Gastroesophageal sphincter (tissue), 4 donors: ENCODE results near the gene DRC1. TPM values are rescaled to one million over a fixed set of nuclear protein-coding genes. Genes with fewer than 3 reads are reported as not detected.

Experiments used
- ATAC-seq: fragments of 150-250 bp; one replicate; pipeline ENCODE4 v1.9.1; 2016; ENCODE audit warnings: mild to moderate bottlenecking, moderate library complexity
- H3K27ac ChIP-seq, 4 donors: fragments of 200-600 bp; sonication (generic) in 3 of 4; 1 replicate in 3 of 4; 2 replicates in 1 of 4; pipeline ENCODE4 v1.5.1; 2016 to 2019
- H3K27me3 ChIP-seq: fragments of 200-600 bp; sonication (generic); one replicate; pipeline ENCODE4 v1.5.1; 2019
- H3K36me3 ChIP-seq, 2 donors: fragments of 200-600 bp; sonication (generic); one replicate each; pipeline ENCODE4 v1.5.1; 2019; ENCODE audit warnings: control low read depth in 1 of 2
- H3K4me1 ChIP-seq, 3 donors: fragments of 200-600 bp; sonication (generic); 1 replicate in 2 of 3; 2 replicates in 1 of 3; pipeline ENCODE4 v1.5.1; 2016 to 2019; ENCODE audit warnings: control low read depth in 2 of 3
- H3K4me3 ChIP-seq, 2 donors: fragments of 200-600 bp; sonication (generic); one replicate each; pipeline ENCODE4 v1.5.1; 2019; ENCODE audit warnings: mild to moderate bottlenecking in 1 of 2, moderate library complexity in 1 of 2
- H3K9me3 ChIP-seq, 3 donors: fragments of 200-600 bp; sonication (generic); one replicate each; pipeline ENCODE4 v1.5.1; 2017 to 2019; ENCODE audit warnings: control low read depth in 2 of 3
- EP300 ChIP-seq: sonication (generic); formaldehyde crosslinking; IDR thresholded peaks from one replicate; pipeline ENCODE4 v1.6.1; 2017; ENCODE audit warnings: antibody characterized with exemption, mild to moderate bottlenecking
- POLR2A ChIP-seq, 2 donors: fragments of 450-650 bp; IDR thresholded peaks; one replicate each; pipeline ENCODE4 v1.6.1; 2017; ENCODE audit warnings: antibody characterized with exemption in 2 of 2, mild to moderate bottlenecking in 2 of 2, moderate library complexity in 1 of 2
- POLR2AphosphoS5 ChIP-seq: sonication (generic); formaldehyde crosslinking; IDR thresholded peaks from one replicate; pipeline ENCODE4 v1.6.1; 2017; ENCODE audit warnings: antibody characterized with exemption
- WGBS, 2 donors: methylation state at CpG; one replicate each; pipeline ENCODE4 v1.1.5; 2018; ENCODE audit warnings: low coverage in 1 of 2; 5-methylcytosine and 5-hydroxymethylcytosine counted together
- total RNA-seq, 4 donors: library from RNA; depleted of rRNA; stranded (reverse); fragments of >200 nt; gene quantifications; one replicate each; pipeline ENCODE4 v1.1.0, GENCODE V29; 2016
- TF ChIP-seq, protein P1 (sequence below), 4 experiments: fragments of 200-600 bp in 2 of 4; fragments of 450-650 bp in 2 of 4; sonication (generic) in 1 of 4; IDR thresholded peaks; one replicate each; pipeline ENCODE4 v1.5.1; 2017 to 2019; ENCODE audit warnings: antibody characterized with exemption in 4 of 4, mild to moderate bottlenecking in 2 of 4, moderate library complexity in 2 of 4

Gene DRC1
- total RNA-seq, 4 donors from 2014 or later, result 0.27 to 2.3 (median 0.54) TPM; not detected in 1

DNA sequence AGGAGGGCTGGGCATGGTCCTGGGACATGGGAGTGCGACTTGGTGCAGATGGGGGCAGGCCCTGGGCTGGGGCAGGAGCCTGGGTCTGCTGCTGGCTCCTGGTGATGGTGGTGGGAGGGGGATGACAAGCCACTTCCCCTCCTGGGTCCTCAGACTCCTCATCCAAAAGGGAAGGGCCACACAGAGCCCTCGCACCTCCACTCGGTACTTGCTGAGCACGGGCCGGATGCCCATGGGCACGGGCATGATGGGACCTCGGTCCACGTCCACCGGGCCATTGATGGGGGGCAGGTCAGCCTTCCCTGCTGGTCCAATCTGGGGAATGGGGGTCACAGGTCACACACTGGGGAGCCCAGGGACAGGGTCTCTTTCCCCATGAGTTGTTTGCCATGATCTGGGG is 72.1 kb downstream of the DRC1 start:
- Histone ChIP-seq H3K4me3 (no peak overlapping the region), H3K4me1 (peaks cover 0 to 12% (median 0%) of the 10 kb centered on the region in 3 donors)

DNA sequence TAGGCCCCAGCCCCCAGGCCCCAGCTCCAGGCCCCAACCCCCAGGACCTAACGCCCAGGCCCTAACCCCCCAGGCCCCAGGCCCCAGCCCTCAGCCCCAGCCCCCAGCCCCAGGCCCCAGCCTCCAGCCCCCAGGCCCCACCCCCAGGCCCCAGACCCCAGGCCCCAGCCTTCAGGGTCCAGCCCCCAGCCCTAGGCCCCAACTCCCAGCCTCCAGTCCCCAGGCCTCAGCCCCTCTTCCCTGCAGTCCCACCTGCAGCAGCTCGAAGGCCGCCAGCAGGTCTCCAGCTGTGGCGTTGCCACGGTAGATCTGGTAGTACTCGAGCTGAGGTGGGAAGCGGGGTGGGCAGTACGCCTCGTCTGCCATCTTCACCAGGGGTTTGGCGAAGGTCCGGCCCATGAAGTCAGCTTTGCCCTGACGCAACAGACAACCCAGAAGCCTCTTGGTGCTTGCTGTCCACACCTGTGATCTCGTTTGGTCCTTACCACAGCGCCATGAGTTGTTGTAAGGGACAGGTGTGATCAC is 72.6 kb downstream of the DRC1 start:
- Histone ChIP-seq H3K27me3 (no peaks in the 10 kb centered on the region), H3K27ac (no peak overlapping the region), H3K4me3 (no peak overlapping the region), H3K4me1 (peaks cover 0 to 12% (median 0%) of the 10 kb centered on the region in 3 donors), H3K36me3 (no peaks in the 10 kb centered on the region), H3K9me3 (peaks cover 0 to 9% (median 0%) of the 10 kb centered on the region in 3 donors)
- TF ChIP-seq POLR2AphosphoS5, result no peak
- no peak for TF ChIP-seq POLR2A (IDR thresholded peaks at IDR 0.05)
- TF ChIP-seq EP300, result no peak
- TF ChIP-seq, protein P1, sequence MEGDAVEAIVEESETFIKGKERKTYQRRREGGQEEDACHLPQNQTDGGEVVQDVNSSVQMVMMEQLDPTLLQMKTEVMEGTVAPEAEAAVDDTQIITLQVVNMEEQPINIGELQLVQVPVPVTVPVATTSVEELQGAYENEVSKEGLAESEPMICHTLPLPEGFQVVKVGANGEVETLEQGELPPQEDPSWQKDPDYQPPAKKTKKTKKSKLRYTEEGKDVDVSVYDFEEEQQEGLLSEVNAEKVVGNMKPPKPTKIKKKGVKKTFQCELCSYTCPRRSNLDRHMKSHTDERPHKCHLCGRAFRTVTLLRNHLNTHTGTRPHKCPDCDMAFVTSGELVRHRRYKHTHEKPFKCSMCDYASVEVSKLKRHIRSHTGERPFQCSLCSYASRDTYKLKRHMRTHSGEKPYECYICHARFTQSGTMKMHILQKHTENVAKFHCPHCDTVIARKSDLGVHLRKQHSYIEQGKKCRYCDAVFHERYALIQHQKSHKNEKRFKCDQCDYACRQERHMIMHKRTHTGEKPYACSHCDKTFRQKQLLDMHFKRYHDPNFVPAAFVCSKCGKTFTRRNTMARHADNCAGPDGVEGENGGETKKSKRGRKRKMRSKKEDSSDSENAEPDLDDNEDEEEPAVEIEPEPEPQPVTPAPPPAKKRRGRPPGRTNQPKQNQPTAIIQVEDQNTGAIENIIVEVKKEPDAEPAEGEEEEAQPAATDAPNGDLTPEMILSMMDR (IDR thresholded peaks at IDR 0.05), result no peak
- 100% methylated on average over 3 of the region's 14 CpGs; no CpG with 5 or more reads in 1 of the 2 donors for WGBS, 2 donors
- no peak for ATAC-seq

More for the DNA sequence above, 72.1 kb downstream of the DRC1 start:
- no peak for TF ChIP-seq EP300
- TF ChIP-seq, protein P1 (IDR thresholded peaks at IDR 0.05), result no peak
- TF ChIP-seq POLR2A (IDR thresholded peaks at IDR 0.05), result no peak
- TF ChIP-seq POLR2AphosphoS5, result no peak
- no peak for ATAC-seq
- H3K27me3 ChIP-seq, result no peaks in the 10 kb centered on the region
- 80% methylated on average over 1 of the region's 9 CpGs; no CpG with 5 or more reads in 1 of the 2 donors for WGBS, 2 donors
- no peak overlapping the region for H3K27ac ChIP-seq
- peaks cover 0 to 12% (median 0%) of the 10 kb centered on the region in 3 donors for H3K9me3 ChIP-seq
- no peaks in the 10 kb centered on the region for H3K36me3 ChIP-seq

DNA sequence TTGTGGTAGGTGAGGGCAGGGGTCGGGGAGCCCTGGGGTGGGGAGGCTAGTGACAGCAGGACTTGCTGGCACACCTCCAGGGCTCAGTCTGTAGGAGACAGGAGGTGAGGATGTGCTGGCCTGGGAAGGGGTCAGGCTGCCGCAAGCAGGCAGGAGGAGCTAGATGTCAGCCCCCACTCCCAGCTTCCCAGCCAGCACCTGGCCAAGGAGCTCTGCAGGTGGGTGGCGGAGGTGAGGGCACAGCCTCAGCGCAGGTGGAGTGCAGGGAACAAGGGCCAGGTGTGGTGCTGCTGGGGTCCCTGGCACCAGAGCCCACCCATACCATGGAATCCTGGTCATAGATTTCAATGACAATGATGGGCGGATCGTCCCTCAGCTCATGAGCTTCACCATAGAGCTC is 73.3 kb downstream of the DRC1 start:
- no peaks in the 10 kb centered on the region for H3K27me3 ChIP-seq
- H3K27ac ChIP-seq, result no peak overlapping the region
- TF ChIP-seq EP300 (no peak), POLR2A (IDR thresholded peaks at IDR 0.05) (no peak), POLR2AphosphoS5 (no peak)
- TF ChIP-seq, protein P1 (IDR thresholded peaks at IDR 0.05), result no peak
- ATAC-seq, result no peak
- peaks cover 0 to 12% (median 0%) of the 10 kb centered on the region in 3 donors for H3K4me1 ChIP-seq
- H3K9me3 ChIP-seq, result peaks cover 0 to 2% (median 0%) of the 10 kb centered on the region in 3 donors
- no peaks in the 10 kb centered on the region for H3K36me3 ChIP-seq
- 67% methylated on average over 1 of the region's 6 CpGs; no CpG with 5 or more reads in 1 of the 2 donors for WGBS, 2 donors
- no peak overlapping the region for H3K4me3 ChIP-seq

DNA sequence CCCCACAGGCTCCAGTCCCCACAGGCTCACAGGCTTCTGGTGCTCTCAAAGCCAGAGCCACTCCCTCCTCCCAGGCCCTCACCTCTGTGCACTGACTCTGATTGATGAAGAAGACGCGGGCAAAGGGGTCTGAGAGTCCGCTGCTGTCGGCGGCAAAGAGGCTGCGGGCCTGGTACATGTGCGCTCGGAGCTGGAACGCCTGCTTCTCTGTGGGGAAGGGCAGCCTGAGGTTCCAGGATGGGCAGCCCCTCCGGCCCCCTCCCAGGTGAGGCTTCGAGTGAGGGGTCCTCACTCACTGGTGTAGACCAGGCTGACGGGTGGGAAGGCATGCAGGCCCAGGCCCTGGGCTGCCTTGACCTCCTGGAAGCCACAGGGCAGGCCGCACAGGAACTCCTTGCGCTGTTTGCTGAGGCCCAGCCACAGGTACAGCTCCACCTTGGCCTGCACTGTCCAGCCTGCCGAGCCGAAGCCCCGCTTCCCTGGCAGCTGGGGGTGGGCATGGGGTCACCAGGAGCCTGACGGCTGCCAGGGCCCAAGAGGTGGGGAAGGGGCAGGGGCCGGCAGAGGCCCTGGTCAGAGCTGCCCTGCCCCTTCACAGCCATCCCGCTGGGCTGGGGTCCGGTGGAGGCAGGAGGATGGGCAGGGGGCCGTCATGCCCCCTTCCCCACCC is 74.2 kb downstream of the DRC1 start:
- no peak overlapping the region for H3K27ac ChIP-seq
- no peak for ATAC-seq
- no peaks in the 10 kb centered on the region for H3K36me3 ChIP-seq
- no peak overlapping the region for H3K4me3 ChIP-seq
- TF ChIP-seq, protein P1 (IDR thresholded peaks at IDR 0.05), result no peak
- TF ChIP-seq EP300 (no peak), POLR2AphosphoS5 (no peak), POLR2A (IDR thresholded peaks at IDR 0.05) (no peak)
- peaks cover 0 to 12% (median 0%) of the 10 kb centered on the region in 3 donors for H3K4me1 ChIP-seq
- WGBS, 2 donors, result 77% methylated on average over 4 of the region's 22 CpGs; no CpG with 5 or more reads in 1 of the 2 donors
- no peaks in the 10 kb centered on the region for H3K27me3 ChIP-seq
- no peaks in the 10 kb centered on the region for H3K9me3 ChIP-seq
